ENCODE data around the gene SLC39A1.
"Not testable (repeated sequence)": the region's sequence is repeated elsewhere in the genome, so short reads cannot be mapped to it uniquely, and the experiment has no call there.

GRCh38 chr1:153996882-153997281, 33.5 kb upstream of the SLC39A1 start:
- not testable (repeated sequence) for TF ChIP-seq CTCF (IDR thresholded peaks at IDR 0.05; ENCODE audit: borderline replicate concordance, extremely low read depth, low read length, poor library complexity, severe bottlenecking); EZH2 (IDR thresholded peaks at IDR 0.05; ENCODE audit: borderline replicate concordance, low read depth, low read length, severe bottlenecking)
